Measurements from ENCODE around the gene HSPB9.

HSPB9 gene

GRCh38 chr17:42159796-42160530 lies 37.4 kb downstream of the HSPB9 start:
- DNase-seq (ENCODE audit: extremely low read depth, low read depth) = no peak
- TF ChIP-seq, protein P1, sequence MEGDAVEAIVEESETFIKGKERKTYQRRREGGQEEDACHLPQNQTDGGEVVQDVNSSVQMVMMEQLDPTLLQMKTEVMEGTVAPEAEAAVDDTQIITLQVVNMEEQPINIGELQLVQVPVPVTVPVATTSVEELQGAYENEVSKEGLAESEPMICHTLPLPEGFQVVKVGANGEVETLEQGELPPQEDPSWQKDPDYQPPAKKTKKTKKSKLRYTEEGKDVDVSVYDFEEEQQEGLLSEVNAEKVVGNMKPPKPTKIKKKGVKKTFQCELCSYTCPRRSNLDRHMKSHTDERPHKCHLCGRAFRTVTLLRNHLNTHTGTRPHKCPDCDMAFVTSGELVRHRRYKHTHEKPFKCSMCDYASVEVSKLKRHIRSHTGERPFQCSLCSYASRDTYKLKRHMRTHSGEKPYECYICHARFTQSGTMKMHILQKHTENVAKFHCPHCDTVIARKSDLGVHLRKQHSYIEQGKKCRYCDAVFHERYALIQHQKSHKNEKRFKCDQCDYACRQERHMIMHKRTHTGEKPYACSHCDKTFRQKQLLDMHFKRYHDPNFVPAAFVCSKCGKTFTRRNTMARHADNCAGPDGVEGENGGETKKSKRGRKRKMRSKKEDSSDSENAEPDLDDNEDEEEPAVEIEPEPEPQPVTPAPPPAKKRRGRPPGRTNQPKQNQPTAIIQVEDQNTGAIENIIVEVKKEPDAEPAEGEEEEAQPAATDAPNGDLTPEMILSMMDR (IDR thresholded peaks at IDR 0.05; ENCODE audit: low read depth, low read length) = no peak

GRCh38 chr17:42160531-42160910 lies 37.9 kb downstream of the HSPB9 start:
- DNase-seq (ENCODE audit: extremely low read depth, low read depth) = no peak
- TF ChIP-seq, protein P1 (IDR thresholded peaks at IDR 0.05; ENCODE audit: low read depth, low read length) = no peak

- no peak for DNase-seq (ENCODE audit: extremely low read depth, low read depth)
- TF ChIP-seq, protein P1 (IDR thresholded peaks at IDR 0.05; ENCODE audit: low read depth, low read length) = peak; percentile 21
Measured at GRCh38 chr17:42163113-42163512, 40.5 kb downstream of the HSPB9 start.

- TF ChIP-seq, protein P1 (IDR thresholded peaks at IDR 0.05; ENCODE audit: low read depth, low read length) = no peak
- DNase-seq (ENCODE audit: extremely low read depth, low read depth) = no peak
Measured at GRCh38 chr17:42163696-42164407, 41.2 kb downstream of the HSPB9 start.

DNA sequence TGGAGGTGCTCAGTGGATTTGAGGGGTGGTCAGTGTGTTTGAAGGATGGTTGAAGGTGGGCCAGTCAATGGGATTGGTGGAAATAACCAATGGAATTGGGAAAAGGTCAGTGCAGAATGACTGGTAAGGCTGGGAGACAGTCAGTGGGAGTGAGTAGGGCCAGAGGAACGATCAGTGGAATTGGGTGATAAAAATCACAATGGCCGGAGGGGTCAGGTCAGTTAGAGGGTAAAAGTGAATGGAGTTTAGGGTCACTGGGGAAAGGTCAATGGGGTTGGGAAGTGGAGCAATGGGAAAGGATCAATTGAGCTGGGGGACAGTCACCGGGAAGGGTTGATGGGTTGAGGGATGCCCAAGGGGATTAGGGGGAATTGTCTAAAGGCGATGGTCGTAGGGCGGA lies 43.1 kb downstream of the HSPB9 start:
- DNase-seq (ENCODE audit: extremely low read depth, low read depth) = no peak
- TF ChIP-seq, protein P1 (IDR thresholded peaks at IDR 0.05; ENCODE audit: low read depth, low read length) = no peak

GRCh38 chr17:42166196-42166763 lies 43.7 kb downstream of the HSPB9 start:
- no peak for DNase-seq (ENCODE audit: extremely low read depth, low read depth)
- TF ChIP-seq, protein P1 (IDR thresholded peaks at IDR 0.05; ENCODE audit: low read depth, low read length) = no peak

DNA sequence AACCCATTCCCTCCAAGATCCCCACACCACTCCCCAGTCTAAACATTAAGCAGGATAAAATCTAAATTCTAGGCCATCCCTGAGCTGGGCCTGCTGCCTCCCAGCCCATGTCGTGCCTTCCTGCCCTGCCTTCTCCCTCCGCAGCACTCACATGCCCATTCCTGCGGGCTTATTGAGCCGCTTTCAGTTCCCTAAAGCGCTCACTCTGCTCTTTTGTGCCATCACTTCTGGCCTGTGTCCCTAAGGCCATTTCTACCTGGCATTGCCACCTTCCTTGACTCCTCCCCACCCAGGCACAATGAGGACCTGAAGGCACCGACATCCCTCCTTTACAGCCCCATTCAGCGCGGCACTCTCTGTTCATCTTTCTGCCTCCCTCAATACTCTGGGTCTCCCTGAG lies 45.2 kb downstream of the HSPB9 start:
- no peak for DNase-seq (ENCODE audit: extremely low read depth, low read depth)
- TF ChIP-seq, protein P1 (IDR thresholded peaks at IDR 0.05; ENCODE audit: low read depth, low read length) = no peak

Measured in AG09319 (cell line).